B cell (primary cell): ENCODE results near the gene ATF4.

Experiments used
- EZH2 ChIP-seq: IDR thresholded peaks from 2 replicates; pipeline ENCODE4 v1.6.1; 2012; ENCODE audit warnings: borderline replicate concordance, low read depth, mild to moderate bottlenecking, moderate library complexity, low read length; ENCODE audit not compliant: insufficient read depth, poor library complexity, severe bottlenecking
- TF ChIP-seq, protein P1 (sequence below): fragments of 200-600 bp; IDR thresholded peaks from one replicate; pipeline ENCODE4 v1.8.0; 2022; ENCODE audit warnings: antibody characterized with exemption, mild to moderate bottlenecking

DNA sequence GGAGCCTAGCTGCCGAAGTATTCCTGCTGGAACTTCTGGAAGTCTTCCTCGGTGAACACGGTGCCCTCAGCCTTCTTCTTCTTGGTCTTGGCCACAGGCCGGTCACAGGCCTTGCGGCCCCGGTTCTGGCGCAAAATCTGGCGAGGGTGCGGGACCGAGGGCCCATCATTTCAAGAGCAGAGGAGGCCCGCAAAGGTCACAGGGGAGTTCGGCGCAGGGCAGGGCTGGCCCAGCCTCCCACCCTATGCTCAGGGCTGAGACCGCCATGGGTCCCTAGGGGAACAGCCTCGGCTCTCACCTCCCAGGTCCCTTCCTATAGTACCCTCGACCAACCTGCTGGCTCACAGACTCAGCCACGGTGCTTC is 9.1 kb downstream of the ATF4 start:
- TF ChIP-seq, protein P1, sequence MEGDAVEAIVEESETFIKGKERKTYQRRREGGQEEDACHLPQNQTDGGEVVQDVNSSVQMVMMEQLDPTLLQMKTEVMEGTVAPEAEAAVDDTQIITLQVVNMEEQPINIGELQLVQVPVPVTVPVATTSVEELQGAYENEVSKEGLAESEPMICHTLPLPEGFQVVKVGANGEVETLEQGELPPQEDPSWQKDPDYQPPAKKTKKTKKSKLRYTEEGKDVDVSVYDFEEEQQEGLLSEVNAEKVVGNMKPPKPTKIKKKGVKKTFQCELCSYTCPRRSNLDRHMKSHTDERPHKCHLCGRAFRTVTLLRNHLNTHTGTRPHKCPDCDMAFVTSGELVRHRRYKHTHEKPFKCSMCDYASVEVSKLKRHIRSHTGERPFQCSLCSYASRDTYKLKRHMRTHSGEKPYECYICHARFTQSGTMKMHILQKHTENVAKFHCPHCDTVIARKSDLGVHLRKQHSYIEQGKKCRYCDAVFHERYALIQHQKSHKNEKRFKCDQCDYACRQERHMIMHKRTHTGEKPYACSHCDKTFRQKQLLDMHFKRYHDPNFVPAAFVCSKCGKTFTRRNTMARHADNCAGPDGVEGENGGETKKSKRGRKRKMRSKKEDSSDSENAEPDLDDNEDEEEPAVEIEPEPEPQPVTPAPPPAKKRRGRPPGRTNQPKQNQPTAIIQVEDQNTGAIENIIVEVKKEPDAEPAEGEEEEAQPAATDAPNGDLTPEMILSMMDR, result peak; percentile 74
- TF ChIP-seq EZH2, result no peak
